ENCODE measurements around the gene NECTIN1.

- TF ChIP-seq CTCF (IDR thresholded peaks at IDR 0.05; ENCODE audit: low read length) (no peak), EZH2 (optimal IDR thresholded peaks at IDR 0.05; ENCODE audit: low read depth, low read length) (no peak), EZH2phosphoT487 (IDR thresholded peaks at IDR 0.05; ENCODE audit: low read length) (no peak)
Observed at GRCh38 chr11:119650251-119650650, 78.7 kb downstream of the NECTIN1 start.

Data from MM.1S (cell line).